NCI-H446 treated with DMSO at 0.1 percent for 48 hours (cell line): Measurements from ENCODE around the gene CCDC121.

Experiments used
- DNase-seq: peaks from one replicate; lab custom pipeline; 2025; lab: John Stamatoyannopoulos, UW

Gene CCDC121

DNA sequence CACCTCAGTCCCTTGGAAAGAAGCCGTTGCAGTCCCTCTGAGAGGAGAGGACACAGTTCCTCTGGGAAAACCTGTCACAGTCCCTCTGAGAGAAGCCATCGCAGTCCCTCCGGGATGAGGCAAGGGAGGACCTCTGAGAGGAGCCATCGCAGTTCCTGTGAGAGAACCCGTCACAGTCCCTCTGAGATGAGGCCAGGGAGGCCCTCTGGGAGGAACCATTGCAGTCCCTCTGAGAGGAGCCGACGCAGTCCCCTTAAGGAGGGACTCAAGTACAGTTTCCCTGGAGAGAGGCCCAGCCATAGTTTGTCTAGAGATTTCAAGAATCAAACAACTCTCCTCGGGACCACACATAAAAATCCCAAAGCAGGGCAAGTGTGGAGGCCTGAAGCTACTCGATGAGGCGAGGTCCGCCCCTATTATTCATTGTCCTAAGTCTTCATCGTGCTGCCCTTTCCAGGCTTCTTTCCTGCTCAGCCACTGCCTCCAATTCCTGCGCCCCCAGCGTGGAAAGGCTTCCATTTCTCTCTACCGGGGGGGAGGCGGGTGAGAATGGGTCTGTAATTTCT lies 46.6 kb downstream of the CCDC121 start:
- no peak for DNase-seq

DNA sequence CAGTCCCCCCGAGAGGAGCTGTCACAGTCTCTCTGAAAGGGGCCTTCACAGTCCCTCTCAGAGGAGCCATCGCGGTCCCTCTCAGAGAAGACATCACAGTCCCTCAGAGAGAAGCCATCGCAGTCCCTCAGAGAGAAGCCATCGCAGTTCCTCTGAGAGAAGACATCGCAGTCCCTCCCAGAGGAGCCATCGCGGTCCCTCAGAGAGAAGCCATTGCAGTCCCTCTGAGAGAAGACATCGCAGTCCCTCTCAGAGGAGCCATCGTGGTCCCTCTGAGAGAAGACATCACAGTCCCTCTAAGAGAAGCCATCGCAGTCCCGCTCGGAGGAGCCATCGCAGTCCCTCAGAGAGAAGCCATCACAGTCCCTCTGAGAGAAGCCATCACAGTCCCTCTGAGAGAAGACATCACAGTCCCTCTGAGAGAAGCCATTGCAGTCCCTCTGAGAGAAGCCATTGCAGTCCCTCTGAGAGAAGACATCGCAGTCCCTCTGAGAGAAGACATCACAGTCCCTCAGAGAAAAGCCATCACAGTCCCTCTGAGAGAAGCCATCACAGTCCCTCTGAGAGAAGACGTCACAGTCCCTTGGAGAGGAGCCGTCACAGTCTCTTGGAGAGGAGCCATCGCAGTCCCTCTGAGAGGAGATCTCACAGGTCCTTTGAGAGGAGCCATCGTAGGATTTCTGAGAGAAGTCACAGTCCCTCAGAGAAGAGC lies 47.2 kb downstream of the CCDC121 start:
- DNase-seq: no peak
